K562 (cell line): ENCODE measurements around the gene CYP2A6. TPM values are rescaled to one million over a fixed set of nuclear protein-coding genes. Genes with fewer than 3 reads are reported as not detected.

Source experiments
- ASH1L ChIP-seq: fragments of 450-650 bp; IDR thresholded peaks from 2 replicates; pipeline ENCODE4 v1.6.1; 2018; ENCODE audit warnings: borderline replicate concordance, mild to moderate bottlenecking, low read depth; ENCODE audit not compliant: partially characterized antibody
- KDM1A ChIP-seq, 2 experiments: fragments of 450-650 bp; IDR thresholded peaks; 2 replicates each; pipeline ENCODE4 v1.6.1; 2016; ENCODE audit warnings: mild to moderate bottlenecking in 2 of 2
- MXI1 ChIP-seq: IDR thresholded peaks from 2 replicates; pipeline ENCODE4 v1.6.1; 2011; ENCODE audit warnings: low read depth, mild to moderate bottlenecking, improper control_type of control experiment, low read length
- NBN ChIP-seq: fragments of 450-650 bp; IDR thresholded peaks from 2 replicates; pipeline ENCODE4 v1.6.1; 2016; ENCODE audit warnings: low read depth, mild to moderate bottlenecking
- RBM15 ChIP-seq: fragments of 200-400 bp; formaldehyde crosslinking; IDR thresholded peaks from 2 replicates; pipeline ENCODE4 v1.6.1; 2018; ENCODE audit warnings: mild to moderate bottlenecking, low read length, moderate library complexity; ENCODE audit not compliant: insufficient read depth
- RBM22 ChIP-seq: fragments of 200-400 bp; formaldehyde crosslinking; IDR thresholded peaks from 2 replicates; pipeline ENCODE4 v1.6.1; 2018; ENCODE audit warnings: low read length, low read depth; ENCODE audit not compliant: poor library complexity, severe bottlenecking
- ZNF444 ChIP-seq: fragments of 250-450 bp; sonication (Bioruptor Pico); IDR thresholded peaks from 2 replicates; pipeline ENCODE4 v1.4.0; 2020; ENCODE audit warnings: mild to moderate bottlenecking, moderate library complexity
- polyA plus RNA-seq, 8 experiments: library from polyadenylated mRNA; depleted of rRNA in 4 of 8; stranded (reverse) in 5 of 8; unstranded in 3 of 8; fragments of >200 nt; fragmentation: Nextera tagmentation in 2 of 8; fragmentation: Illumina TruSeq in 1 of 8; extraction: Ambion mirVana in 2 of 8; extraction: Trizol in 1 of 8; gene quantifications; 2 replicates each; pipeline versions ENCODE4 v1.2.1 to v1.2.3, GENCODE V29; 2011 to 2014; ENCODE audit warnings: inconsistent platforms in 1 of 8, missing spikeins in 1 of 8
- total RNA-seq, 7 experiments: library from RNA; depleted of rRNA in 6 of 7; stranded (reverse); fragments of >200 nt in 6 of 7; fragmentation: Illumina TruSeq in 2 of 7; extraction: Trizol in 2 of 7; gene quantifications; 2 replicates each; pipeline versions ENCODE4 v1.2.1 to v1.2.3, GENCODE V29; 2011 to 2021; ENCODE audit warnings: low replicate concordance in 1 of 7
- TF ChIP-seq, protein P1 (sequence below), 2 experiments: IDR thresholded peaks; 2 replicates each; pipeline ENCODE4 v1.6.1; 2012; ENCODE audit warnings: improper control_type of control experiment in 2 of 2, low read depth in 2 of 2, low read length in 2 of 2, borderline replicate concordance in 1 of 2
- TF ChIP-seq, protein P2 (sequence below), 3 experiments: IDR thresholded peaks in 2 of 3; conservative IDR thresholded peaks in 1 of 3; 2 replicates each; pipeline ENCODE4 v1.5.1; 2011 to 2012; ENCODE audit warnings: low read length in 3 of 3, mild to moderate bottlenecking in 3 of 3, control low read depth in 2 of 3, improper control_type of control experiment in 1 of 3, inconsistent platforms in 1 of 3, low read depth in 1 of 3, mixed read lengths in 1 of 3, moderate library complexity in 1 of 3; ENCODE audit not compliant: insufficient read depth in 2 of 3
- TF ChIP-seq, protein P3 (sequence below): sonication (generic); formaldehyde crosslinking; IDR thresholded peaks from 2 replicates; pipeline ENCODE4 v1.8.0; 2022; ENCODE audit warnings: mild to moderate bottlenecking, missing genetic modification reagents
- TF ChIP-seq, protein P4 (sequence below): sonication (generic); formaldehyde crosslinking; IDR thresholded peaks from 2 replicates; pipeline ENCODE4 v1.8.0; 2023; ENCODE audit warnings: missing genetic modification reagents, mild to moderate bottlenecking, borderline replicate concordance
- TF ChIP-seq, protein P5 (sequence below), 2 experiments: fragments of 250-450 bp in 1 of 2; fragments of 450-650 bp in 1 of 2; sonication (Bioruptor Pico) in 1 of 2; IDR thresholded peaks; 2 replicates each; pipeline versions ENCODE4 v1.6.1 to v1.8.0; 2016 to 2021; ENCODE audit warnings: mild to moderate bottlenecking in 2 of 2, moderate library complexity in 2 of 2, missing compliant biosample characterization in 1 of 2, missing genetic modification characterization in 1 of 2

The CYP2A6 gene
- total and polyA plus RNA-seq, 9 of the 15 experiments (the other 6 are each of a cell fraction or from before 2014, with no cell fraction given), result 0.31 TPM; not detected in 8

DNA sequence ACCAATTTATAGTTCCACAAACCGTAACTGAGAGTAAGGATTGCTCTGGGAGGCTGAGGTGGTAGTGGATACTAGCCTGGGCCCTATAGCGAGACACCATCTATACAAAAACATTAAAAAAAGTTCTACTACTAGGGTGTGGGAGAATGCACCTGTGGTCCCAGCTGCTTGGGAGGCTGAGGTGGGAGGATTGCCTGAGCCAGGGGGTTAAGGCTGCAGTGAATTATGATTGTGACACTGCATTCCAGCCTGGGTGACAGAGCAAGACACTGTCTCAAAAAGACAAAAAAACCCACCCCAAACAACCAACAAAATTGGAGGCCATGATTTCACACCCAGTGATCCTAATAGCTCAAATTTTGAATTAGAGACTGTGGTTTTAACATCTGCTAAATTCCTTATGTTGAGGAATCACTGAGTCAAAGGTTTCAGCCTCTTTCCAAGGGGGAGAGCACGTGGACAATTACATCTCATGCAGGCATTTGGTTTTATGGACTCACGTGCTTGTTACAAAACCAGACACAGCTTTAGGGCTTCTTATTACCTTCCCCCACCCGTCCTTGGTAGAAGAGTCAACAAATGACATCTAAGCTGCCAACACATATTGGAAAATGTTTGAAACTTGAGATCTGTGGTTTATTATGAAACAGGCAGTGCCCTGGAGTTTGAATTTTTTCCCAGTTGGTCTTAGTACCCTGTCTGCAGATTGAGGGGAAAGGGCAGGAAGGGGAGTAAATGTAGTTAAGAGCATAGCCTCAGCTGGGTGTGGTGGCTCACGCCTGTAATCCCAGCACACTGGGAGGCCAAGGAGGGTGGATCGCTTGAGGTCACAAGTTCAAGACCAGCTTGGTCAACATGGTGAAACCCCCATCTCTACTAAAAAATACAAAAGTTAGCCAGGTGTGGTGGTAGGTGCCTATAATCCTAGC, 18.5 kb downstream of the CYP2A6 start (continued):
- TF ChIP-seq, protein P1, sequence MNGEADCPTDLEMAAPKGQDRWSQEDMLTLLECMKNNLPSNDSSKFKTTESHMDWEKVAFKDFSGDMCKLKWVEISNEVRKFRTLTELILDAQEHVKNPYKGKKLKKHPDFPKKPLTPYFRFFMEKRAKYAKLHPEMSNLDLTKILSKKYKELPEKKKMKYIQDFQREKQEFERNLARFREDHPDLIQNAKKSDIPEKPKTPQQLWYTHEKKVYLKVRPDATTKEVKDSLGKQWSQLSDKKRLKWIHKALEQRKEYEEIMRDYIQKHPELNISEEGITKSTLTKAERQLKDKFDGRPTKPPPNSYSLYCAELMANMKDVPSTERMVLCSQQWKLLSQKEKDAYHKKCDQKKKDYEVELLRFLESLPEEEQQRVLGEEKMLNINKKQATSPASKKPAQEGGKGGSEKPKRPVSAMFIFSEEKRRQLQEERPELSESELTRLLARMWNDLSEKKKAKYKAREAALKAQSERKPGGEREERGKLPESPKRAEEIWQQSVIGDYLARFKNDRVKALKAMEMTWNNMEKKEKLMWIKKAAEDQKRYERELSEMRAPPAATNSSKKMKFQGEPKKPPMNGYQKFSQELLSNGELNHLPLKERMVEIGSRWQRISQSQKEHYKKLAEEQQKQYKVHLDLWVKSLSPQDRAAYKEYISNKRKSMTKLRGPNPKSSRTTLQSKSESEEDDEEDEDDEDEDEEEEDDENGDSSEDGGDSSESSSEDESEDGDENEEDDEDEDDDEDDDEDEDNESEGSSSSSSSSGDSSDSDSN (IDR thresholded peaks at IDR 0.05; ENCODE audit: borderline replicate concordance in 1 of 2, low read depth in 2 of 2, low read length in 2 of 2), result no peak
- TF ChIP-seq, protein P2, sequence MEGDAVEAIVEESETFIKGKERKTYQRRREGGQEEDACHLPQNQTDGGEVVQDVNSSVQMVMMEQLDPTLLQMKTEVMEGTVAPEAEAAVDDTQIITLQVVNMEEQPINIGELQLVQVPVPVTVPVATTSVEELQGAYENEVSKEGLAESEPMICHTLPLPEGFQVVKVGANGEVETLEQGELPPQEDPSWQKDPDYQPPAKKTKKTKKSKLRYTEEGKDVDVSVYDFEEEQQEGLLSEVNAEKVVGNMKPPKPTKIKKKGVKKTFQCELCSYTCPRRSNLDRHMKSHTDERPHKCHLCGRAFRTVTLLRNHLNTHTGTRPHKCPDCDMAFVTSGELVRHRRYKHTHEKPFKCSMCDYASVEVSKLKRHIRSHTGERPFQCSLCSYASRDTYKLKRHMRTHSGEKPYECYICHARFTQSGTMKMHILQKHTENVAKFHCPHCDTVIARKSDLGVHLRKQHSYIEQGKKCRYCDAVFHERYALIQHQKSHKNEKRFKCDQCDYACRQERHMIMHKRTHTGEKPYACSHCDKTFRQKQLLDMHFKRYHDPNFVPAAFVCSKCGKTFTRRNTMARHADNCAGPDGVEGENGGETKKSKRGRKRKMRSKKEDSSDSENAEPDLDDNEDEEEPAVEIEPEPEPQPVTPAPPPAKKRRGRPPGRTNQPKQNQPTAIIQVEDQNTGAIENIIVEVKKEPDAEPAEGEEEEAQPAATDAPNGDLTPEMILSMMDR (IDR thresholded peaks at IDR 0.05 in 2 of 3, conservative IDR thresholded peaks at IDR 0.05 in 1 of 3; ENCODE audit: insufficient read depth in 2 of 3, low read depth in 1 of 3, low read length in 3 of 3), result no peak
- TF ChIP-seq, protein P3, sequence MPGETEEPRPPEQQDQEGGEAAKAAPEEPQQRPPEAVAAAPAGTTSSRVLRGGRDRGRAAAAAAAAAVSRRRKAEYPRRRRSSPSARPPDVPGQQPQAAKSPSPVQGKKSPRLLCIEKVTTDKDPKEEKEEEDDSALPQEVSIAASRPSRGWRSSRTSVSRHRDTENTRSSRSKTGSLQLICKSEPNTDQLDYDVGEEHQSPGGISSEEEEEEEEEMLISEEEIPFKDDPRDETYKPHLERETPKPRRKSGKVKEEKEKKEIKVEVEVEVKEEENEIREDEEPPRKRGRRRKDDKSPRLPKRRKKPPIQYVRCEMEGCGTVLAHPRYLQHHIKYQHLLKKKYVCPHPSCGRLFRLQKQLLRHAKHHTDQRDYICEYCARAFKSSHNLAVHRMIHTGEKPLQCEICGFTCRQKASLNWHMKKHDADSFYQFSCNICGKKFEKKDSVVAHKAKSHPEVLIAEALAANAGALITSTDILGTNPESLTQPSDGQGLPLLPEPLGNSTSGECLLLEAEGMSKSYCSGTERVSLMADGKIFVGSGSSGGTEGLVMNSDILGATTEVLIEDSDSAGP, result no peak
- TF ChIP-seq RBM15 (no peak), ASH1L (no peak), MXI1 (no peak), KDM1A (IDR thresholded peaks at IDR 0.05) (0 out of 4 replicates have a peak, but pooled peaks of 1 of the 2 experiments have one; percentile 19), RBM22 (no peak), NBN (no peak), ZNF444 (CRISPR knock-in tag) (no peak)
- TF ChIP-seq, protein P4, sequence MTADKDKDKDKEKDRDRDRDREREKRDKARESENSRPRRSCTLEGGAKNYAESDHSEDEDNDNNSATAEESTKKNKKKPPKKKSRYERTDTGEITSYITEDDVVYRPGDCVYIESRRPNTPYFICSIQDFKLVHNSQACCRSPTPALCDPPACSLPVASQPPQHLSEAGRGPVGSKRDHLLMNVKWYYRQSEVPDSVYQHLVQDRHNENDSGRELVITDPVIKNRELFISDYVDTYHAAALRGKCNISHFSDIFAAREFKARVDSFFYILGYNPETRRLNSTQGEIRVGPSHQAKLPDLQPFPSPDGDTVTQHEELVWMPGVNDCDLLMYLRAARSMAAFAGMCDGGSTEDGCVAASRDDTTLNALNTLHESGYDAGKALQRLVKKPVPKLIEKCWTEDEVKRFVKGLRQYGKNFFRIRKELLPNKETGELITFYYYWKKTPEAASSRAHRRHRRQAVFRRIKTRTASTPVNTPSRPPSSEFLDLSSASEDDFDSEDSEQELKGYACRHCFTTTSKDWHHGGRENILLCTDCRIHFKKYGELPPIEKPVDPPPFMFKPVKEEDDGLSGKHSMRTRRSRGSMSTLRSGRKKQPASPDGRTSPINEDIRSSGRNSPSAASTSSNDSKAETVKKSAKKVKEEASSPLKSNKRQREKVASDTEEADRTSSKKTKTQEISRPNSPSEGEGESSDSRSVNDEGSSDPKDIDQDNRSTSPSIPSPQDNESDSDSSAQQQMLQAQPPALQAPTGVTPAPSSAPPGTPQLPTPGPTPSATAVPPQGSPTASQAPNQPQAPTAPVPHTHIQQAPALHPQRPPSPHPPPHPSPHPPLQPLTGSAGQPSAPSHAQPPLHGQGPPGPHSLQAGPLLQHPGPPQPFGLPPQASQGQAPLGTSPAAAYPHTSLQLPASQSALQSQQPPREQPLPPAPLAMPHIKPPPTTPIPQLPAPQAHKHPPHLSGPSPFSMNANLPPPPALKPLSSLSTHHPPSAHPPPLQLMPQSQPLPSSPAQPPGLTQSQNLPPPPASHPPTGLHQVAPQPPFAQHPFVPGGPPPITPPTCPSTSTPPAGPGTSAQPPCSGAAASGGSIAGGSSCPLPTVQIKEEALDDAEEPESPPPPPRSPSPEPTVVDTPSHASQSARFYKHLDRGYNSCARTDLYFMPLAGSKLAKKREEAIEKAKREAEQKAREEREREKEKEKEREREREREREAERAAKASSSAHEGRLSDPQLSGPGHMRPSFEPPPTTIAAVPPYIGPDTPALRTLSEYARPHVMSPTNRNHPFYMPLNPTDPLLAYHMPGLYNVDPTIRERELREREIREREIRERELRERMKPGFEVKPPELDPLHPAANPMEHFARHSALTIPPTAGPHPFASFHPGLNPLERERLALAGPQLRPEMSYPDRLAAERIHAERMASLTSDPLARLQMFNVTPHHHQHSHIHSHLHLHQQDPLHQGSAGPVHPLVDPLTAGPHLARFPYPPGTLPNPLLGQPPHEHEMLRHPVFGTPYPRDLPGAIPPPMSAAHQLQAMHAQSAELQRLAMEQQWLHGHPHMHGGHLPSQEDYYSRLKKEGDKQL, result no peak
- TF ChIP-seq, protein P5, sequence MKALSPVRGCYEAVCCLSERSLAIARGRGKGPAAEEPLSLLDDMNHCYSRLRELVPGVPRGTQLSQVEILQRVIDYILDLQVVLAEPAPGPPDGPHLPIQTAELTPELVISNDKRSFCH (CRISPR knock-in tag; IDR thresholded peaks at IDR 0.05), result no peak
- TF ChIP-seq, protein P5 (tag; IDR thresholded peaks at IDR 0.05), result no peak
- TF ChIP-seq, all 486 proteins: peak for 22
